Tibial nerve (tissue), 4 donors: Measurements from ENCODE around the gene SEMA5A. TPM values are rescaled to one million over a fixed set of nuclear protein-coding genes. Genes with fewer than 3 reads are reported as not detected.
A peak's percentile ranks its signal among the peaks of the same experiment; 100 is the strongest.

Experiments used
- DNase-seq, 2 donors: peaks; one replicate each; pipeline ENCODE4 v3.0.0-alpha.2; 2019; ENCODE audit warnings: low spot score in 2 of 2
- H3K27ac ChIP-seq, 4 donors: fragments of 200-600 bp; sonication (generic) in 3 of 4; one replicate each; pipeline ENCODE4 v1.5.1; 2017 to 2019; ENCODE audit warnings: mild to moderate bottlenecking in 1 of 4
- H3K27me3 ChIP-seq, 2 donors: fragments of 200-600 bp; sonication (generic) in 1 of 2; one replicate each; pipeline versions ENCODE4 v1.5.1 to v1.6.0; 2017 to 2019
- H3K36me3 ChIP-seq, 3 donors: fragments of 200-600 bp; sonication (generic); one replicate each; pipeline ENCODE4 v1.5.1; 2018 to 2019
- H3K4me1 ChIP-seq, 4 donors: fragments of 200-600 bp; sonication (generic) in 3 of 4; one replicate each; pipeline ENCODE4 v1.5.1; 2017 to 2019
- H3K4me3 ChIP-seq, 4 donors: fragments of 200-600 bp; sonication (generic) in 3 of 4; one replicate each; pipeline ENCODE4 v1.5.1; 2017 to 2019; ENCODE audit warnings: mild to moderate bottlenecking in 1 of 4, moderate library complexity in 1 of 4
- H3K9me3 ChIP-seq, 4 donors: fragments of 200-600 bp; sonication (generic) in 3 of 4; one replicate each; pipeline ENCODE4 v1.5.1; 2017 to 2019
- EP300 ChIP-seq, 2 donors: sonication (generic); formaldehyde crosslinking; IDR thresholded peaks; one replicate each; pipeline ENCODE4 v1.6.1; 2017; ENCODE audit warnings: antibody characterized with exemption in 2 of 2, mild to moderate bottlenecking in 1 of 2
- POLR2A ChIP-seq, 2 donors: fragments of 450-650 bp; IDR thresholded peaks; one replicate each; pipeline ENCODE4 v1.6.1; 2017; ENCODE audit warnings: antibody characterized with exemption in 2 of 2, mild to moderate bottlenecking in 2 of 2, moderate library complexity in 2 of 2
- WGBS, 2 donors: methylation state at CpG; one replicate each; pipeline ENCODE4 v1.1.5; 2018; 5-methylcytosine and 5-hydroxymethylcytosine counted together
- total RNA-seq, 4 donors: library from RNA; depleted of rRNA; stranded (reverse); fragments of >200 nt; gene quantifications; one replicate each; pipeline ENCODE4 v1.1.0, GENCODE V29; 2016
- TF ChIP-seq, protein P1 (sequence below), 5 experiments: fragments of 200-600 bp in 3 of 5; fragments of 450-650 bp in 2 of 5; sonication (generic) in 3 of 5; IDR thresholded peaks; one replicate each; pipeline ENCODE4 v1.5.1; 2016 to 2019; ENCODE audit warnings: antibody characterized with exemption in 5 of 5, mild to moderate bottlenecking in 3 of 5, moderate library complexity in 2 of 5

Gene SEMA5A
- total RNA-seq, 4 donors from 2014 or later, result 36.3 to 58.4 (median 52.6) TPM

DNA sequence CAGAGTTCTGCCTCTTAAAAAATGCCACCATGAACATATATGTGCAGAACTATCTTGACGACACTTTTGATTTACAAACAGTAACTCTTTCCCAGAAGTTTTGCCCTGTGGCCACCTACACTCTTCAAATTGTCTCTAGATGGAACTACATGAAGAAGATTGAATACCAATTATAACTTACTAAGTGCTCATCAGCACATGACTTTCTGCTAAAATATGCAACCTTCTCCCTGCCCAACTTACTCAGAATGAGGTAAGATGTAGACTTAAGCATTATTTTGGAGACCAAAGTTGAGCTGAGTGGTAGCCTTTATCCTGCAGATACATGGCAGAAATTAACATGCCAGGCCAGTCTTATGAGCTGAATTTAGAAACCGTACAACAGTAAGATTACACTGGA lies 105.4 kb downstream of the SEMA5A start:
- H3K9me3 ChIP-seq, result peaks cover 0 to 4% (median 0%) of the 10 kb centered on the region in 4 donors
- H3K4me3 ChIP-seq, result no peak overlapping the region
- TF ChIP-seq POLR2A (IDR thresholded peaks at IDR 0.05), result no peak
- TF ChIP-seq EP300 (IDR thresholded peaks at IDR 0.05), result no peak
- TF ChIP-seq, protein P1, sequence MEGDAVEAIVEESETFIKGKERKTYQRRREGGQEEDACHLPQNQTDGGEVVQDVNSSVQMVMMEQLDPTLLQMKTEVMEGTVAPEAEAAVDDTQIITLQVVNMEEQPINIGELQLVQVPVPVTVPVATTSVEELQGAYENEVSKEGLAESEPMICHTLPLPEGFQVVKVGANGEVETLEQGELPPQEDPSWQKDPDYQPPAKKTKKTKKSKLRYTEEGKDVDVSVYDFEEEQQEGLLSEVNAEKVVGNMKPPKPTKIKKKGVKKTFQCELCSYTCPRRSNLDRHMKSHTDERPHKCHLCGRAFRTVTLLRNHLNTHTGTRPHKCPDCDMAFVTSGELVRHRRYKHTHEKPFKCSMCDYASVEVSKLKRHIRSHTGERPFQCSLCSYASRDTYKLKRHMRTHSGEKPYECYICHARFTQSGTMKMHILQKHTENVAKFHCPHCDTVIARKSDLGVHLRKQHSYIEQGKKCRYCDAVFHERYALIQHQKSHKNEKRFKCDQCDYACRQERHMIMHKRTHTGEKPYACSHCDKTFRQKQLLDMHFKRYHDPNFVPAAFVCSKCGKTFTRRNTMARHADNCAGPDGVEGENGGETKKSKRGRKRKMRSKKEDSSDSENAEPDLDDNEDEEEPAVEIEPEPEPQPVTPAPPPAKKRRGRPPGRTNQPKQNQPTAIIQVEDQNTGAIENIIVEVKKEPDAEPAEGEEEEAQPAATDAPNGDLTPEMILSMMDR (IDR thresholded peaks at IDR 0.05), result no peak
- H3K27me3 ChIP-seq, result no peaks in the 10 kb centered on the region
- peaks cover 0 to 11% (median 0%) of the 10 kb centered on the region in 3 donors for H3K36me3 ChIP-seq
- DNase-seq, result no peak
- H3K27ac ChIP-seq, result no peak overlapping the region
- peaks cover 0 to 16% (median 5%) of the 10 kb centered on the region in 4 donors for H3K4me1 ChIP-seq
- WGBS, 2 donors, result 65 to 77% methylated on average over 2 of the region's 2 CpGs

DNA sequence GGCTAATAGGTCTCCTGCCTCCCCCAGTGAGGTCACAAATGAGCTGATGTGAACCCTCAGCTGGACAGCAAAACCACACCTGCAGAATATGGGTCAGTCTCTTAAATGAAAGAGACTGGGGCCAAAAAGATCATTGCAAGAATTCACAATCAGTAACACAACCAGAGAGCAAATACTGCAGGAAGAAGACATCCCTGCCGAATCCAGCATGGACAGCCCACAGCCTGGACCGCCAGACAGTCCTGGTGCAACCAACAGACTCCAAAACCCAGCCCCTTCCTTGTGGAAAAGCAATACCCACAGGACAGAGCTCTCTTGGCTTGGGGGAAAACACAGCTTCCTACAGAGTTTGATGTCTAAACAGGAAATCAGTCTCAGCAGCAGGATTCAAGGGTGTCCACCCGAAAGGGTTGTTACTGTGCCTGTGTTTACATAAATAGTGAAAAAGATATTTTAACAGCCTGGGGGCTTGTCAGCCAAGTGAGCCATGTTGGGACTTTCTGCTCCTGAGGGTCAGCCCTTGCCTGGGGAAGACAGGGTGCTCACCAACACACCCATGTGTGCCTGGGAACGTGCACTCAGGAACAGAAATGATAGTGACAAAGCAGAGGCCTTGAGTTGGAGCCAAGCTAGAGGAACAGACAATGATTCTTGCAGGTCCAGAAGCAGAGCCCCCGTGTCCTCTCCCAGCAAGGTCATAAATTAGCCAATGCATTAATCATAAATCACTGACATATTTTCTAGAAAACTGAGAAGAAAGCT lies 106.2 kb downstream of the SEMA5A start:
- peaks cover 0 to 11% (median 0%) of the 10 kb centered on the region in 3 donors for H3K36me3 ChIP-seq
- peak overlapping the region in 1 of 4 donors; percentile 47 for H3K27ac ChIP-seq
- no peak overlapping the region for H3K4me3 ChIP-seq
- no peak for DNase-seq
- WGBS, 2 donors, result 40 to 52% methylated on average over 5 of the region's 5 CpGs
- TF ChIP-seq POLR2A (IDR thresholded peaks at IDR 0.05), result no peak
- TF ChIP-seq, protein P1 (IDR thresholded peaks at IDR 0.05), result no peak
- TF ChIP-seq EP300 (IDR thresholded peaks at IDR 0.05), result no peak
- H3K27me3 ChIP-seq, result no peaks in the 10 kb centered on the region
- H3K4me1 ChIP-seq, result peaks cover 0 to 16% (median 5%) of the 10 kb centered on the region in 4 donors
- H3K9me3 ChIP-seq, result peaks cover 0 to 4% (median 0%) of the 10 kb centered on the region in 4 donors

DNA sequence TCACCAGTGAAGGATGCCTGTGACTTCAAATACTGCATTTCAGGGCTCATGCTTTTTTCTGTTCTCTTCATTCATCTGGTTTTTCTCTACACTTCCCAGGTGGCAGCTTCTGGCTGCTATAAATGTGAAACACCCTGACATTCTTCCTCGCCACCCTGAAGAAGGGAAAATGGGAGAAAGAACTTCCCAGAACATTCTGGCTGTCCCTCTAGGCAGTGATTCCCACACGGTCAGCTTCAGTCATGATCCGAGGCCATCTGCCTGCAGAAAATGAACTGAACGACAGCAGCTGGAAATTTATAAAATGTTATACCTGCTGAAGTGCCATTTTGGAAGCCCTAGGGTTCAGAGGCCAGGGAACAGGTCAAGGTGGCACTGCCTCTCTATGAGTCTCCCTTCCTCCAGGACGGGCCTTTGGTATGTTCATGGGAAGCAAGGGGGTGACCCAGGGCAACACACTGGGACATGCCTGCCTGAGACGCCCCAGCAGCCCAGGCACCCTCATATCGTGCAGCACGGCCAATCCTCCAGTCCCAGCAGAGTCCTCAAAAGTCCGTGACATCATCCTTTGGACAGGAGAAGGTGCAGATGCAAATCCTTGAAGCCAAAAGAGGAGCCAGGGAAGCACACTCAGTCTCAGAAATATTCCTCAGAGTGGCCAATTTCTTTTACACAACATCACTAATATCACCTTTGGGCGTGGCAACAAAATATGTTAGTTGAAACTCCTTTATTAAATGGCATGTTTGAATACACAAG lies 107.1 kb downstream of the SEMA5A start:
- 56 to 68% methylated on average over 7 to 10 of the region's 10 CpGs for WGBS, 2 donors
- Histone ChIP-seq H3K4me3 (no peak overlapping the region), H3K36me3 (peaks cover 0 to 11% (median 0%) of the 10 kb centered on the region in 3 donors), H3K27ac (peak overlapping the region in 1 of 4 donors; percentile 37), H3K4me1 (peaks cover 0 to 16% (median 5%) of the 10 kb centered on the region in 4 donors), H3K9me3 (no peaks in the 10 kb centered on the region), H3K27me3 (no peaks in the 10 kb centered on the region)
- TF ChIP-seq, protein P1 (IDR thresholded peaks at IDR 0.05), result no peak
- no peak for TF ChIP-seq EP300 (IDR thresholded peaks at IDR 0.05)
- no peak for TF ChIP-seq POLR2A (IDR thresholded peaks at IDR 0.05)
- no peak for DNase-seq

DNA sequence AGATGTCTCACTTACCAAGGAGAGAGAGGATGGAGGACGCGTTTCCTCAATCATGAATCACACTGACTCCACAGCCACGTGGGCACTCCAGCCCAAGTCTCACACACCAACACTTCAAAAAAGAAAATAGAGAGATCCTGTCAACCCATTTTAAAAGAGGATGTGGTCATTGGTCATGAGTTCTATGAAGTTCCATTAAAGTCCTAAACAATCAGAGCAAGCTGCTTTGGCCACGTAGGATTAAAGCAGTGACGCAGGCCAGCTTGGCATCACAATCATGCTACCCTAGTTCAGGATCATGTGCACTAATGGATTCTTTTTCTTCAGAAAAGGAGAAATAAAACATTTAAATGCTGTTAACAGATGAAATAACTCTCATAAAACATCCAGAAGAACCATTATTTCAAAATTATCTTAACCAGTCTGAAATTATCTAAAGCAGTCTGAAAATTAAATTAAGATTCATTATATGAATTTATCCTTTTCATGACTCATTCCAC lies 108.1 kb downstream of the SEMA5A start:
- TF ChIP-seq EP300 (IDR thresholded peaks at IDR 0.05), result peak; percentile 29 to 37
- TF ChIP-seq, protein P1 (IDR thresholded peaks at IDR 0.05), result no peak
- TF ChIP-seq POLR2A (IDR thresholded peaks at IDR 0.05), result no peak
- no peak overlapping the region for H3K4me3 ChIP-seq
- peak in 1 of 2 donors; percentile 8 for DNase-seq
- no peaks in the 10 kb centered on the region for H3K9me3 ChIP-seq
- peaks cover 0 to 16% (median 5%) of the 10 kb centered on the region in 4 donors for H3K4me1 ChIP-seq
- peaks cover 0 to 11% (median 0%) of the 10 kb centered on the region in 3 donors for H3K36me3 ChIP-seq
- peak overlapping the region in 1 of 4 donors; percentile 53 for H3K27ac ChIP-seq
- 68 to 82% methylated on average over 5 of the region's 5 CpGs for WGBS, 2 donors
- no peaks in the 10 kb centered on the region for H3K27me3 ChIP-seq
